Activated CD8-positive, alpha-beta T cell treated with anti-CD3 and anti-CD28 coated beads, Interleukin-2, amount 10 ng/mL, durations not matched to agents 7 days and 5 days (primary cell): ENCODE results near the gene RAD51B. TPM values are rescaled to one million over a fixed set of nuclear protein-coding genes. Genes with fewer than 3 reads are reported as not detected.

ENCODE experiments used
- ATAC-seq: fragments of 150-1000 bp; cut with Tn5 transposase; one replicate; pipeline ENCODE4 v1.10.0; 2021; ENCODE audit warnings: moderate library complexity
- CTCF ChIA-PET: fragments of 350-600 bp; sonication (Branson Sonifier 250); formaldehyde crosslinking; loops from one replicate; lab custom pipeline; 2021; ENCODE audit warnings: antibody characterized with exemption; lab: Charles Lee
- POLR2A ChIA-PET: fragments of 350-600 bp; sonication (Branson Sonifier 250); formaldehyde crosslinking; loops from one replicate; lab custom pipeline; 2021; ENCODE audit warnings: antibody characterized with exemption; lab: Charles Lee
- DNase-seq: peaks from one replicate; pipeline ENCODE4 v3.0.0-alpha.2; 2020
- H3K27ac Mint-ChIP-seq: one replicate; pipeline ENCODE4 v1.8.0; 2021; ENCODE audit warnings: mild to moderate bottlenecking, mixed read lengths
- H3K27me3 Mint-ChIP-seq: one replicate; pipeline ENCODE4 v1.8.0; 2021; ENCODE audit warnings: low read depth, mixed read lengths
- H3K36me3 Mint-ChIP-seq: one replicate; pipeline ENCODE4 v1.8.0; 2021; ENCODE audit warnings: low read depth, mixed read lengths
- H3K4me1 Mint-ChIP-seq: one replicate; pipeline ENCODE4 v1.8.0; 2021; ENCODE audit warnings: low read depth, mixed read lengths
- H3K4me3 Mint-ChIP-seq: one replicate; pipeline ENCODE4 v1.8.0; 2021; ENCODE audit warnings: mild to moderate bottlenecking, mixed read lengths
- H3K9me3 Mint-ChIP-seq: one replicate; pipeline ENCODE4 v1.8.0; 2022; ENCODE audit warnings: mixed read lengths; ENCODE audit not compliant: insufficient read depth
- total RNA-seq, 2 experiments: library from RNA; stranded (reverse); gene quantifications; one replicate each; pipeline ENCODE4 v1.2.3, GENCODE V29; 2021

The RAD51B gene
- total RNA-seq, 2 experiments from 2014 or later: 34.1 to 38.8 TPM

- Mint-ChIP-seq H3K27ac (no peak overlapping the region), H3K4me3 (no peak overlapping the region), H3K4me1 (peaks cover 3% of the 10 kb centered on the region), H3K36me3 (no peaks in the 10 kb centered on the region), H3K27me3 (no peaks in the 10 kb centered on the region), H3K9me3 (no peaks in the 10 kb centered on the region)
- ChIA-PET CTCF (no interaction called here), POLR2A (no interaction called here)
- ATAC-seq: no peak
- no peak for DNase-seq
Observed at GRCh38 chr14:68670359-68670715, 850.8 kb downstream of the RAD51B start.

- H3K9me3 Mint-ChIP-seq: no peaks in the 10 kb centered on the region
- POLR2A ChIA-PET: interaction anchor here (1.4 kb wide), 1 partner anchor 22 kb away, joined by 4 read pairs; no protein-coding TSS in a partner anchor
- DNase-seq (no peak), ATAC-seq (no peak)
- no peak overlapping the region for H3K4me3 Mint-ChIP-seq
- no peaks in the 10 kb centered on the region for H3K4me1 Mint-ChIP-seq
- no peaks in the 10 kb centered on the region for H3K36me3 Mint-ChIP-seq
- CTCF ChIA-PET: no interaction called here
- no peak overlapping the region for H3K27ac Mint-ChIP-seq
- H3K27me3 Mint-ChIP-seq: no peaks in the 10 kb centered on the region
Observed at GRCh38 chr14:68671909-68672308, 852.3 kb downstream of the RAD51B start.

- no peak overlapping the region for H3K4me3 Mint-ChIP-seq
- ChIA-PET POLR2A (interaction anchor here (1.4 kb wide), 1 partner anchor 23 kb away, joined by 4 read pairs; no protein-coding TSS in a partner anchor), CTCF (no interaction called here)
- no peaks in the 10 kb centered on the region for H3K36me3 Mint-ChIP-seq
- peaks cover 7% of the 10 kb centered on the region for H3K4me1 Mint-ChIP-seq
- no peaks in the 10 kb centered on the region for H3K9me3 Mint-ChIP-seq
- no peak for ATAC-seq
- DNase-seq: no peak
- no peaks in the 10 kb centered on the region for H3K27me3 Mint-ChIP-seq
- H3K27ac Mint-ChIP-seq: no peak overlapping the region
Observed at GRCh38 chr14:68672609-68673285, 853.2 kb downstream of the RAD51B start.

GRCh38 chr14:68673464-68673863 is 853.9 kb downstream of the RAD51B start:
- DNase-seq (no peak), ATAC-seq (no peak)
- ChIA-PET POLR2A (no interaction called here), CTCF (no interaction called here)
- Mint-ChIP-seq H3K9me3 (no peaks in the 10 kb centered on the region), H3K4me1 (peaks cover 12% of the 10 kb centered on the region), H3K27me3 (no peaks in the 10 kb centered on the region), H3K27ac (no peak overlapping the region), H3K36me3 (no peaks in the 10 kb centered on the region), H3K4me3 (no peak overlapping the region)

- no peak for ATAC-seq
- H3K27me3 Mint-ChIP-seq: no peaks in the 10 kb centered on the region
- H3K4me1 Mint-ChIP-seq: peaks cover 13% of the 10 kb centered on the region
- CTCF ChIA-PET: interaction anchor here (1.1 kb wide), 1 partner anchor 109 kb away, joined by 4 read pairs; no protein-coding TSS in a partner anchor
- H3K27ac Mint-ChIP-seq: no peak overlapping the region
- POLR2A ChIA-PET: no interaction called here
- no peaks in the 10 kb centered on the region for H3K9me3 Mint-ChIP-seq
- no peak overlapping the region for H3K4me3 Mint-ChIP-seq
- no peak for DNase-seq
- no peaks in the 10 kb centered on the region for H3K36me3 Mint-ChIP-seq
Observed at GRCh38 chr14:68674538-68675232, 855.1 kb downstream of the RAD51B start.

- Mint-ChIP-seq H3K4me3 (no peak overlapping the region), H3K9me3 (no peaks in the 10 kb centered on the region), H3K4me1 (peaks cover 13% of the 10 kb centered on the region), H3K27ac (no peak overlapping the region), H3K36me3 (no peaks in the 10 kb centered on the region), H3K27me3 (no peaks in the 10 kb centered on the region)
- ChIA-PET CTCF (interaction anchor here (1.1 kb wide), 1 partner anchor 109 kb away, joined by 4 read pairs; no protein-coding TSS in a partner anchor), POLR2A (no interaction called here)
- DNase-seq (no peak), ATAC-seq (no peak)
Observed at GRCh38 chr14:68675233-68675577, 855.6 kb downstream of the RAD51B start.

GRCh38 chr14:68676511-68676943 is 856.9 kb downstream of the RAD51B start:
- Mint-ChIP-seq H3K9me3 (no peaks in the 10 kb centered on the region), H3K27ac (no peak overlapping the region), H3K36me3 (no peaks in the 10 kb centered on the region), H3K4me3 (no peak overlapping the region), H3K4me1 (peaks cover 16% of the 10 kb centered on the region), H3K27me3 (no peaks in the 10 kb centered on the region)
- DNase-seq (no peak), ATAC-seq (no peak)
- ChIA-PET POLR2A (no interaction called here), CTCF (interaction anchor here (1.3 kb wide), 1 partner anchor 113 kb away, joined by 3 read pairs; no protein-coding TSS in a partner anchor)

GRCh38 chr14:68677476-68677875 is 857.9 kb downstream of the RAD51B start:
- H3K4me1 Mint-ChIP-seq: peaks cover 25% of the 10 kb centered on the region
- no peaks in the 10 kb centered on the region for H3K27me3 Mint-ChIP-seq
- H3K4me3 Mint-ChIP-seq: no peak overlapping the region
- no peak overlapping the region for H3K27ac Mint-ChIP-seq
- no peaks in the 10 kb centered on the region for H3K9me3 Mint-ChIP-seq
- no peak for ATAC-seq
- CTCF ChIA-PET: interaction anchor here (1.3 kb wide), 1 partner anchor 112 kb away, joined by 3 read pairs; no protein-coding TSS in a partner anchor
- no peak for DNase-seq
- no peaks in the 10 kb centered on the region for H3K36me3 Mint-ChIP-seq
- POLR2A ChIA-PET: no interaction called here

- peaks cover 29% of the 10 kb centered on the region for H3K4me1 Mint-ChIP-seq
- ATAC-seq (no peak), DNase-seq (no peak)
- H3K36me3 Mint-ChIP-seq: no peaks in the 10 kb centered on the region
- H3K27me3 Mint-ChIP-seq: no peaks in the 10 kb centered on the region
- no peak overlapping the region for H3K27ac Mint-ChIP-seq
- H3K9me3 Mint-ChIP-seq: no peaks in the 10 kb centered on the region
- CTCF ChIA-PET: interaction anchor here (1.0 to 1.4 kb wide), 3 partner anchors 22 to 112 kb away, joined by 3 to 4 read pairs (median 3); no protein-coding TSS in a partner anchor
- H3K4me3 Mint-ChIP-seq: no peak overlapping the region
- POLR2A ChIA-PET: interaction anchor here (0.6 kb wide), 1 partner anchor 42 kb away, joined by 3 read pairs; no protein-coding TSS in a partner anchor
Observed at GRCh38 chr14:68677901-68678300, 858.3 kb downstream of the RAD51B start.

- DNase-seq: no peak
- ChIA-PET CTCF (interaction anchor here (1.0 to 1.4 kb wide), 2 partner anchors 22 to 111 kb away, joined by 3 to 4 read pairs; no protein-coding TSS in a partner anchor), POLR2A (interaction anchor here (0.6 kb wide), 1 partner anchor 41 kb away, joined by 3 read pairs; no protein-coding TSS in a partner anchor)
- Mint-ChIP-seq H3K4me3 (no peak overlapping the region), H3K9me3 (no peaks in the 10 kb centered on the region), H3K36me3 (no peaks in the 10 kb centered on the region), H3K27ac (no peak overlapping the region), H3K4me1 (peaks cover 35% of the 10 kb centered on the region), H3K27me3 (no peaks in the 10 kb centered on the region)
- no peak for ATAC-seq
Observed at GRCh38 chr14:68678471-68678870, 858.9 kb downstream of the RAD51B start.

- Mint-ChIP-seq H3K9me3 (no peaks in the 10 kb centered on the region), H3K4me3 (no peak overlapping the region), H3K27me3 (no peaks in the 10 kb centered on the region), H3K27ac (no peak overlapping the region), H3K36me3 (no peaks in the 10 kb centered on the region), H3K4me1 (peaks cover 43% of the 10 kb centered on the region)
- POLR2A ChIA-PET: no interaction called here
- CTCF ChIA-PET: interaction anchor here (1.4 kb wide), 1 partner anchor 110 kb away, joined by 4 read pairs; no protein-coding TSS in a partner anchor
- DNase-seq: no peak
- no peak for ATAC-seq
Observed at GRCh38 chr14:68679301-68679700, 859.7 kb downstream of the RAD51B start.
